CD4-positive, alpha-beta T cell treated with Interleukin-17A for 1 hour (primary cell): ENCODE data around the gene C7orf25.
"Not testable (repeated sequence)": the region's sequence is repeated elsewhere in the genome, so short reads cannot be mapped to it uniquely, and the experiment has no call there.

Source experiments
- DNase-seq: peaks from one replicate; pipeline ENCODE4 v3.0.0-alpha.2; 2020

The C7orf25 gene

DNA sequence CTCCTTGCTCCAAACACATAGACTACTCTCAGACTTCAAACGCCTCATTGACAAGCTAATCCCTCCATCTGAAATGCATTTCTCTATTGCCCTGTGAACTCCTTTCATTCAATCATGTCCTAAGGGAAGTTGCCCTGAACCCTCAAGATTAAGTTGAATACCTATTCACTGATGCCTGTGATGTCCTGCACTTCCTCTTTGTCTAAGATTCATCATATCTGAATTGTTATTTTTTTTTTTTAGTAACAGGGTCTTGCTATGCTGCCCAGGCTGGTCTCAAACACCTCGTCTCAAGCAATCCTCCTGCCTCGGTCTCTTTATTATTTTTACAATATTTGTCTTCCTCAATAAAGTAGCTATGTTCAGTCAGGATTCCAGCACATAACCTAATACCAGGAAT is 16.9 kb upstream of the C7orf25 start:
- DNase-seq = no peak

- DNase-seq = no peak
These were observed 14.3 kb upstream of the C7orf25 start for GRCh38 chr7:42926204-42926603.

DNA sequence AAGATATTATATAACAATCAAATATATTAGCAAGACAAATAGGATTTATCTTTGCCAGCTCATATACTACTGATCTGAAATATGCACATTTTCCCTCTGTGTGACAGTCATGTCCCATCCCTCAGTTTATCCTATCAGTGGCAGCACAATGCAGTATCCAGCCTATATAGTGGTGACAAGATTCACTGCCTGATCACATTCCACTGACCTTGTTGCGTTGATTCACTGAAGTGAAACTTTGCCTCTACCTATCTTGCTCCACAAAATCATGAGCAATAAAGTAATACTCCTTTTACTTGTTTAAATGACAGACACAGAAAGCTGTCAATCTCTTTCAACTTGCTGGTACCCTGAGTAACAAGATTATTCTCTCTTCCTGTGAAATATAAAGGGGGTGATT is 13.8 kb upstream of the C7orf25 start:
- no peak for DNase-seq

- no peak for DNase-seq
These were observed 12.5 kb upstream of the C7orf25 start for GRCh38 chr7:42924223-42924838.

- DNase-seq = no peak
These were observed 10.3 kb upstream of the C7orf25 start for GRCh38 chr7:42922017-42922753.

DNA sequence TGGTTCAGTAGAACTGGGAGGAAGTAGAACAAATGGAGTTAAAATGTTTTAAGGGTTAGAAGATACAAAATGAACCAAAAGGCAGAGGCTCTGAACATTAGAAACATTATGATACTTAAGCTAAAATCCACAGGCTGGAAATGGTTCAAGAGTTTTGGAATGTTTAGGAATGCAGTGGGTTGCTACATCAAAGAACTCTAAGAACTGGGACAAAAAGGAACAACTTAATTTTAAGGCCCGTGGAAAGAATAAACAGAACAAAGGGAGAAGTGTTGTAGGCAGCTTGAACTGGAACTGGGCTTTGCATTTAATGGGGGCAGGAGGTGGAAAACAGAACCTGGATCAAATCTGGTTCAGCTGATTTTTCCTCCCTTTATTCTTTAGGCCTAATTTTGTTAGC is 3.5 kb upstream of the C7orf25 start:
- no peak for DNase-seq

DNA sequence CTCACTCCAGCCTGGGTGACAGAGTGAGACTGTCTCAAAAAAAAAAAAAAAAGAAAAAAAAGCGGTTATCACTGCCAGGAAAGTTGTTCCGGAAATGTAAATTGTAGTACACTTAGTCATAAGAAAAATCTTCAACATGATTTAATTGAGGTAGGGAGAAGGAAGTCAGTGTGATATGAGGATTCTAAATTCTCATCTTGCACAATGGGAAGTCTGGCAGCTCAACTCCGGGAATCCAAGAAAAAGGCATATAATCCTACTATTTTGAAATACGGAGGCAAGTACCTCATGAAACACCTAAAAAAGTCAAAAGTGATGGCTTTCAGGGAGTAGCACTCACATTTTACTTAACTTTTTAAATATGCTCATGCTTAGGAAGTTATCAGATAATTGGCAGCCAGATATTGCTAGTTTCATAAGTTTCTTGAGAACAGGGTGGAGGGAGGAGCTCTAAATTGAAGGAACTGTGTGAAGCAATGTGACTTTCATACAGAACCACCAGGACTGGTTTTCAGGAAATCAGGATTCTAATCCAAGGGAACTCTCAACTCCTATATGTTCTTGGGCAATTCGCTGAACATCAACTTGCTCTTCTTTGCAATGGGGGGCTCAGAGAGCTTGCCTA is 2.7 kb upstream of the C7orf25 start:
- no peak for DNase-seq

DNA sequence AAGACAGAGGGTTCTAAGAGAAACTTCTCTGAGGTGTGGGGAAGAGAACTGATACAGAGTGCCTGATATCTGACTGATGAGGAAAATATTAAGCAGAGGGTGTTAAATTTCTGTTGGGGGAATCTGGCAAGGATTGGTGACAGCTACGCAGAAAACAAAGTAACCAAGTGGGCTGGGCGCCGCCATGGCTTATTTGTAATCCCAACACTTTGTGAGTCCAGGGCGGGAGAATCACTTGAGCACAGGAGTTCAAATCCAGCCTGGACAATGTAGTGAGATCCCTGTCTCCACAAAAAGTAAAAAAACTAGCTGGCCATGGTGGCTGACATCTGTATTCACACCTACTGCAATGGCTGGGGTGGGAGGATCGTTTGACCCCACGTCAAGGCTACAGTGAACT is 2.1 kb upstream of the C7orf25 start:
- DNase-seq = no peak

GRCh38 chr7:42913591-42913990 is 1.7 kb upstream of the C7orf25 start:
- DNase-seq = no peak

GRCh38 chr7:42910306-42910705 is 1.6 kb downstream of the C7orf25 start:
- no peak for DNase-seq

DNA sequence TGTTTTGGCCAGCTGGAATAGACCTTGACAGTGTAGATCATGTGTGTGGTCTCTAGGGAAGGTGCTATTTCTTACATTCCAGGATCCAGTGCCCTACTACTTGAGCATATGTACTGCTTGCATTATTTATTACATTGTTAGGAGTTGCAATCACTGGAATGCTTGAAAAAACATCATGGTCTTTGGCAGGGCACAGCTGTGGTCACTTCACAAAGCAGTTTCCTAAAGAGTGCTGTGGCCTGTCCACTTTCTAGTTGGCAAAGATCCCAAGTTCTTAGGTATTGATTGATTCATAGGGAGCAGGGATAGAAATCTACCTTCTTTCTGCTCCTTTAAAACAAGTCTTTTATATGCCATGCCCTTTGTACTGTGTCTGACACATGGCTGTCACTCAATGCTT is 4.6 kb downstream of the C7orf25 start:
- DNase-seq = no peak

DNA sequence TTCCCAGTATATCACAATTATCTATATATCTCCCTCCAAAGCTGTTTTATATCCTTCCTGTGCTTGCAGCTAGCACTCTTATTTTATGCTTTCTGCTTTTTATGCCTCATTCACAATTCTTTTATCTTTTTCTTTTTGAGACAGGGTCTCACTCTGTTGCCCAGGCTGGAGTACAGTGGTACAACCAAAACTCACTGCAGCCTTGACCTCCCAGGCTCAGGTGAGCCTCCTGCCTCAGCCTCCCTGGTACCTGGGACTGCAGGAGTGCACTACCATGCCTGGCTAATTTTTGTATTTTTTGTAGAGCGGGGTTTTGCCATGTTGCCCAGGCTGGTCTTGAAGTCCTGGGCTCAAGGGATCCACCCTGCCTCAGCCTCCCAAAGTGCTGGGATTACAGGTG is 5.7 kb downstream of the C7orf25 start:
- DNase-seq = no peak

- no peak for DNase-seq
These were observed 9.5 kb downstream of the C7orf25 start for GRCh38 chr7:42902331-42902730.

GRCh38 chr7:42900842-42901241 is 11.0 kb downstream of the C7orf25 start:
- no peak for DNase-seq

DNA sequence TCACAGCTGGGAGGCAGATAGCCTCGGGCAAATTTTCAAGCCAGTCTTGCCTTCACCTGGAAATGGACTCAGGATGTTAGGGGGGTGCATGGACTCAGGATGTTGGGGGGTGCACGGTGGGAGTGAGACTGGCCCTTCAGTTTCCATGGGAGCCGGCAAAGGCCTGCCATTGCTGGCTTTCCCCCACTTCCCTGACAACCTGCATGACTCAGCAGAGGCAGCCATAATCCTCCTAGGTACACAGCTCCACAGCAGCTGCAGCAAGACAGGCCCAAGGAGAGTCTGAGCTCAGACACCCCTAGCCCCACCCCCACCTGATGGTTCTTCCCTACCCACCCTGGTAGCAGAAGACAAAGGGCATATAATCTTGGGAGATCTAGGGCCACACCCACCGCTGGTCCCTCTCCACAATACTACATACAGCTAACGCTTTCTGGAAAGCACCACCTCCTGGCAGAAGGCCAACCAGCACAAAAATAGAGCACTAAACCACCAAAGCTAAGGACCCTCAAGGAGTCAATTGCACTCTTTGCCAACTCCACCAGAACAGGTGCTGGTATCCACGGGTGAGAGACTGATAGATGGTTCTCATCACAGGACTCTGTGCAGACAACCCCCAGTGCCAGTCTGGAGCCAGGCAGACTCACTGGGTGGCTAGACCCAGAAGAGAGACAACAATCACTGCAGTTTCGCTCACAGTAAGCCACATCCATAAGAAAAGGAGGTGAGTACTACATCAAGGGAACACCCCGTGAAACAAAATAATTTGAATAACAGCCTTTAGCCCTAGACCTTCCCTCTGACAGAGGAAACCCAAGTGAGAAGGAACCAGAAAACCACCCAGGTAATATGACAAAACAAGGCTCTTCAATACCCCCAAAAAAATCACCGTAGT is 18.3 kb downstream of the C7orf25 start:
- no peak for DNase-seq

GRCh38 chr7:42886893-42887505 is 24.9 kb downstream of the C7orf25 start:
- no peak for DNase-seq

DNA sequence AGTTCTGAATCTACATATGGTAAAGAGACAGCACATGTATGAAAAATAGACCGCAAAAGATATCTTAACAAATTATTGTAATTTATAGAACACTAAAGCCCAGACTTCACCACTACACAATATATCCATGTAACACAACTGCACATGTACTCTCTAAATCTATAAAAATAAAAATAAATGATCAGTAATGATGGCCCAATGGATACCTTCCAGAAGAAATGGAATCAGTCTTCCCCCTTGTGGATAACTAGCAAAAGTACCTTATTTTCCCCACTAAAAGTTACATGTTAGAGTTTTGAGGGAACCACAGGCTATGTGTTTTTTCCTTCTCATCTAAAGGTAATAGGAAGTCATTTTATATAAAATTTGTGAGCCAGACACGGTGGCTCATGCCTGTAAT is 25.7 kb downstream of the C7orf25 start:
- DNase-seq = no peak

DNA sequence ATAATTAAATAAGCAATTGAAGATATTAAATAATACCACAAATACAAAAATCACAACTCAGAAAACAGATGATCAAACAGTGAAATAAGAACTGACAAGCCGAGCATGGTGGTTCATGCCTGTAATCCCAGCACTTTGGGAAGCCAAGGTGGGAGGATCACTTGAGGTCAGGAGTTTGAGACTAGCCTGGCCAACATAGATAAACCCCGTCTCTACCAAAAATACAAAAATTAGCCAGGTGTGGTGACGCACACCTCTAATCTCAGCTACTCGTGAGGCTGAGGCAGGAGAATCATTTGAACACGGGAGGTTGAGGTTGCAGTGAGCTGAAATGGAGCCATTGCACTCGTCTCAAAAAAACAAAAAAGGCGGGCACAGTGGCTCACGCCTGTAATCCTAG is 26.7 kb downstream of the C7orf25 start:
- not testable (repeated sequence) for DNase-seq

DNA sequence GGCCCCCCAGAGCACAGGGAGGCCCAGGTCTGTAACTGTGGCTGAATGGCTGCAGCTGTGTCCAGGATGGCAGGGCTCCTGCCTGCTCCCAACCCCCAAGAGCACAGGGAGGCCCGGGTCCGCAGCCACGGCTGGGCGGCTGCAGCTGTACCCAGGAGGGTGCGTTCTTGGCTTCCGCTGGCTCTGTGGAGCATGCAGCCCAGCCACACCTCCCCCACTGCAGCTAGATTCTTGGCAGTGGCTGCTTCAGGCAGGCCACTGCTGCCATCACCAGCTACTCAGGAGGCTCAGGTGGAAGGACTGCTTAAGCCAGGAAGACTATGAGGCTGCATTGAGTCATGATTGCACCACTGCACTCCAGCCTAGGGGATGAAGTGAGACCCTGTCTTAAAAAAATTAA is 27.9 kb downstream of the C7orf25 start:
- DNase-seq = no peak

GRCh38 chr7:42880392-42880791 is 31.5 kb downstream of the C7orf25 start:
- no peak for DNase-seq

DNA sequence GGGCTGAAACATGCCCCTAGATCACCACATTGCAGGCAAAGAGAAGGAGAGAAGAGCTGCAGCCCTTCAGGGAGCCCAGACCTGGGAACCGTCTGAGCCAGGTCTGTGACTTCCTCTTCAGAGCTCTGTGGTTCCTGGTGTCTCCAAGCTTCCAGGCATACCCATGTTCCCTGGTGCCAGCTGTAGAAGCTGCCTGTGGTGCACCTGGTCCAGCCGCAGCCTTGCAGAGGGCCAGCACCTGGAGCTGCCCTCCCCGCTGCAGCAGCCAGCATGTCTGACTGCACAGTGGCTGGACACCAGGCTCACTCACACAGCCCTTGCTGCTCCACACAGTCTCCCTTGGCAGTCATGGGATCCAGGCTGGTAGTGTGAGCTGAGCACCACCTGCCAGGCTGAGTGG is 33.6 kb downstream of the C7orf25 start:
- DNase-seq = no peak

GRCh38 chr7:42877862-42878261 is 34.0 kb downstream of the C7orf25 start:
- no peak for DNase-seq
